Ovary (tissue), 3 donors: ENCODE data around the gene ANXA6.

Experiments
- CTCF ChIP-seq, 3 donors: fragments of 450-650 bp in 2 of 3; fragments of 200-600 bp in 1 of 3; IDR thresholded peaks; one replicate each; pipeline versions ENCODE4 v1.5.1 to v1.8.0; 2016 to 2022; ENCODE audit warnings: antibody characterized with exemption in 3 of 3, mild to moderate bottlenecking in 1 of 3
- EP300 ChIP-seq: sonication (generic); formaldehyde crosslinking; IDR thresholded peaks from one replicate; pipeline ENCODE4 v1.6.1; 2017; ENCODE audit warnings: antibody characterized with exemption
- POLR2A ChIP-seq: fragments of 450-650 bp; IDR thresholded peaks from one replicate; pipeline ENCODE4 v1.6.1; 2017; ENCODE audit warnings: antibody characterized with exemption, mild to moderate bottlenecking, moderate library complexity
- donor health status: DM: no; HTN: no; CAD: no.

GRCh38 chr5:151078490-151079262, 78.9 kb downstream of the ANXA6 start:
- no peak for TF ChIP-seq CTCF (IDR thresholded peaks at IDR 0.05)
- TF ChIP-seq POLR2A, result no peak
- no peak for TF ChIP-seq EP300
